NCI-H1048 (cell line): ENCODE data around the gene HRK.

ENCODE experiments used
- DNase-seq: peaks from one replicate; lab custom pipeline; 2025; lab: John Stamatoyannopoulos, UW

HRK gene

GRCh38 chr12:116897476-116897875 lies 16.2 kb upstream of the HRK start:
- no peak for DNase-seq

GRCh38 chr12:116896411-116896924 lies 15.2 kb upstream of the HRK start:
- DNase-seq = no peak

- no peak for DNase-seq
Measured at GRCh38 chr12:116894913-116895312, 13.7 kb upstream of the HRK start.

GRCh38 chr12:116892349-116893140 lies 11.3 kb upstream of the HRK start:
- no peak for DNase-seq

- DNase-seq = no peak
Measured at GRCh38 chr12:116891019-116891418, 9.8 kb upstream of the HRK start.

GRCh38 chr12:116890330-116890729 lies 9.1 kb upstream of the HRK start:
- DNase-seq = no peak

- DNase-seq = no peak
Measured at GRCh38 chr12:116887897-116888296, 6.7 kb upstream of the HRK start.

- DNase-seq = no peak
Measured at GRCh38 chr12:116887244-116887643, 6.0 kb upstream of the HRK start.

GRCh38 chr12:116885491-116885890 lies 4.2 kb upstream of the HRK start:
- no peak for DNase-seq

- no peak for DNase-seq
Measured at GRCh38 chr12:116884871-116885270, 3.6 kb upstream of the HRK start.

- no peak for DNase-seq
Measured at GRCh38 chr12:116882742-116883141, 1.5 kb upstream of the HRK start.

GRCh38 chr12:116881877-116882507 lies 751 bp upstream of the HRK start:
- DNase-seq = no peak

- DNase-seq = no peak
Measured at GRCh38 chr12:116880817-116881324, 370 bp downstream of the HRK start.

- DNase-seq = no peak
Measured at GRCh38 chr12:116880213-116880816, 926 bp downstream of the HRK start.

GRCh38 chr12:116879509-116880212 lies 1.6 kb downstream of the HRK start:
- no peak for DNase-seq

- no peak for DNase-seq
Measured at GRCh38 chr12:116878567-116879508, 2.4 kb downstream of the HRK start.

- DNase-seq = no peak
Measured at GRCh38 chr12:116876151-116876869, 4.9 kb downstream of the HRK start.

- no peak for DNase-seq
Measured at GRCh38 chr12:116874324-116874995, 6.8 kb downstream of the HRK start.

- DNase-seq = no peak
Measured at GRCh38 chr12:116870306-116870705, 10.9 kb downstream of the HRK start.

GRCh38 chr12:116867523-116867922 lies 13.7 kb downstream of the HRK start:
- no peak for DNase-seq
